A673 (cell line): ENCODE measurements around the gene MAP2K3. TPM values are rescaled to one million over a fixed set of nuclear protein-coding genes. Genes with fewer than 3 reads are reported as not detected.

Source experiments
- BruUV-seq: library from RNA; stranded (reverse); fragments of 400-500 nt; replicated peaks from 2 replicates; lab custom pipeline; 2021; lab: Mats Ljungman, UMichigan
- CTCF ChIA-PET: fragments of 300-600 bp; sonication (Branson Sonifier 250); formaldehyde crosslinking; loops from one replicate; lab custom pipeline; 2022; ENCODE audit warnings: antibody characterized with exemption; lab: Charles Lee
- POLR2A ChIA-PET: fragments of 300-600 bp; sonication (Branson Sonifier 250); formaldehyde crosslinking; loops from one replicate; lab custom pipeline; 2022; ENCODE audit warnings: antibody characterized with exemption; ENCODE audit not compliant: low non-redundant PET; lab: Charles Lee
- DNase-seq: peaks from one replicate; pipeline ENCODE4 v3.0.0-alpha.2; 2015; ENCODE audit warnings: low spot score
- H3K27ac ChIP-seq: fragments of 200-600 bp; sonication (generic); 2 replicates; pipeline ENCODE4 v1.5.1; 2016; ENCODE audit warnings: mixed run types, low read depth, mild to moderate bottlenecking, mixed read lengths, antibody characterized with exemption, low read length; ENCODE audit not compliant: poor library complexity, severe bottlenecking
- H3K27me3 ChIP-seq: fragments of 200-600 bp; sonication (generic); replicated peaks from 2 replicates; pipeline ENCODE4 v1.6.1; 2017; ENCODE audit warnings: mixed run types, low read depth, mild to moderate bottlenecking, mixed read lengths, antibody characterized with exemption, low read length; ENCODE audit not compliant: insufficient read depth, poor library complexity
- H3K36me3 ChIP-seq: fragments of 200-600 bp; sonication (generic); 2 replicates; pipeline ENCODE4 v1.6.1; 2016; ENCODE audit warnings: mixed run types, mild to moderate bottlenecking, mixed read lengths, antibody characterized with exemption, low read length; ENCODE audit not compliant: insufficient read depth, poor library complexity, severe bottlenecking
- H3K4me1 ChIP-seq: fragments of 200-600 bp; sonication (generic); 2 replicates; pipeline ENCODE4 v1.6.1; 2017; ENCODE audit warnings: mixed run types, mild to moderate bottlenecking, mixed read lengths, antibody characterized with exemption, low read length; ENCODE audit not compliant: insufficient read depth, poor library complexity, severe bottlenecking
- H3K4me3 ChIP-seq: fragments of 200-600 bp; sonication (generic); 2 replicates; pipeline ENCODE4 v1.5.1; 2016; ENCODE audit warnings: low read depth, mixed run types, mild to moderate bottlenecking, mixed read lengths, low read length; ENCODE audit not compliant: poor library complexity, severe bottlenecking
- H3K9me3 ChIP-seq: fragments of 200-600 bp; sonication (generic); 2 replicates; pipeline ENCODE4 v1.6.1; 2016; ENCODE audit warnings: mixed run types, low read depth, mild to moderate bottlenecking, mixed read lengths, antibody characterized with exemption, low read length; ENCODE audit not compliant: poor library complexity, severe bottlenecking
- CTCF ChIP-seq: fragments of 300-800, 200-600 bp; sonication (generic); conservative IDR thresholded peaks from 2 replicates; pipeline ENCODE4 v1.5.1; 2017; ENCODE audit warnings: low read depth, mild to moderate bottlenecking, antibody characterized with exemption, low read length, moderate library complexity, mixed read lengths
- EZH2 ChIP-seq: fragments of 200-600 bp; sonication (generic); IDR thresholded peaks from 2 replicates; pipeline ENCODE4 v1.6.1; 2017; ENCODE audit warnings: borderline replicate concordance, low read depth, mild to moderate bottlenecking, mixed read lengths, antibody characterized with exemption, low read length; ENCODE audit not compliant: poor library complexity, severe bottlenecking
- intact Hi-C: fragments of 100-400 bp; cut with micrococcal nuclease; formaldehyde crosslinking; loops from one replicate; pipeline ENCODE4 v1.10.0; 2022; ENCODE audit not compliant: unreplicated experiment
- total RNA-seq: library from RNA; stranded (reverse); gene quantifications from 2 replicates; pipeline ENCODE4 v1.2.3, GENCODE V29; 2021

MAP2K3 gene
- total RNA-seq, 1 experiment from 2014 or later = 44.0 TPM

- TF ChIP-seq CTCF = no peak
- TF ChIP-seq EZH2 = no peak
- POLR2A ChIA-PET = no interaction called here
- H3K36me3 ChIP-seq = peaks cover 5% of the 10 kb centered on the region
- CTCF ChIA-PET = no interaction called here
- H3K27ac ChIP-seq = no peak overlapping the region
- no peak overlapping the region for H3K4me3 ChIP-seq
- H3K4me1 ChIP-seq = no peaks in the 10 kb centered on the region
- no TSS peak for BruUV-seq
- intact Hi-C loops = no loop called here
- no peak for DNase-seq
- H3K27me3 ChIP-seq = no peaks in the 10 kb centered on the region
- peaks cover 20% of the 10 kb centered on the region for H3K9me3 ChIP-seq
Measured at GRCh38 chr17:21295036-21295952, 10.8 kb downstream of the MAP2K3 start.

DNA sequence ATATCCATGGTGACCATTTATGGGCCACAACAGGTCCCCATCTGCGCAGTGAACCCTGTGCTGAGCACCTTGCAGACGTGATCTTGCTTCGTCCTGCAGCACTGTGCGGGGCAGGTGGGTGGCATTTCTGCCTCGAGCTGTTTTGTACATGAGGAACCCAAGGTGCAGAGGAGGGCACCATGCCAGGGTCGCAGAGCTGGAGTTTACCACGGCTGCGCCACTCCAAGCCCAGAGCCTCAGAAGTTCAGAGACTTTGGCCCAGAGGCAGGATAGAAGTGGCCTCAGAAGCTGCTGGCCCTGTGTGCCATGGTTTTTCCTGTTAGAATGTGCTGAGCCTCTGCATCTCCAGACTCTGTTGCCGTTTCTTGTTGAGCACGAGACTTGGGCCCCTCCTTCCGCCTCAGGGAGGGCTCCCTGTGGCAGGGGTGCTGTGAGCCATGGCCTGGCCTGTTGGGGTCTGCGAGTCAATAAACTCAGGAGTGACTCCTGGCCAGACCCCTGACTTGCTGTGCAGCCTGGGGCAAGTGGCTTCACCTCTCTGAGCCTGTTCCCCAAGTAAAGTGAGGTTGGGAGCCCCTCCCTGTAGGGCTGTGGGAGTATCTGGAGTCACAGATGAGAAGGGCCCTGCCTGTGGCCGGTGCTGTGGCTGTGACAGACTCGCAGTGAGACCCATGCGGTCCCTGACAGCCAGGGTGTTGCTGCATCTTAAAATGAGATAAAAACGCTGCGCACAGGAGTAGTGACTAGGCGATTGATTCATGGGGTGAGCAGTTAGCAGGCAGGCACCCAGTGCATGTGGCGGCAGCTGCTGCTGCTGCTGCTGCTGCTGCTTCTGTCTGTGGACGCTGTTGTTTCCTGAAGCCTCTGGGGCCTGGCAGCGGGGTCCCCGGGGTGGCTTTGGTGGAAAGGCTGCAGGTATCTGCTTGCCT, 11.8 kb downstream of the MAP2K3 start:
- DNase-seq = no peak
- CTCF ChIA-PET = no interaction called here
- Histone ChIP-seq H3K27ac (no peak overlapping the region), H3K4me3 (no peak overlapping the region), H3K36me3 (peaks cover 5% of the 10 kb centered on the region), H3K4me1 (no peaks in the 10 kb centered on the region), H3K27me3 (no peaks in the 10 kb centered on the region), H3K9me3 (peaks cover 20% of the 10 kb centered on the region)
- TF ChIP-seq CTCF = no peak
- intact Hi-C loops = no loop called here
- no TSS peak for BruUV-seq
- POLR2A ChIA-PET = no interaction called here

DNA sequence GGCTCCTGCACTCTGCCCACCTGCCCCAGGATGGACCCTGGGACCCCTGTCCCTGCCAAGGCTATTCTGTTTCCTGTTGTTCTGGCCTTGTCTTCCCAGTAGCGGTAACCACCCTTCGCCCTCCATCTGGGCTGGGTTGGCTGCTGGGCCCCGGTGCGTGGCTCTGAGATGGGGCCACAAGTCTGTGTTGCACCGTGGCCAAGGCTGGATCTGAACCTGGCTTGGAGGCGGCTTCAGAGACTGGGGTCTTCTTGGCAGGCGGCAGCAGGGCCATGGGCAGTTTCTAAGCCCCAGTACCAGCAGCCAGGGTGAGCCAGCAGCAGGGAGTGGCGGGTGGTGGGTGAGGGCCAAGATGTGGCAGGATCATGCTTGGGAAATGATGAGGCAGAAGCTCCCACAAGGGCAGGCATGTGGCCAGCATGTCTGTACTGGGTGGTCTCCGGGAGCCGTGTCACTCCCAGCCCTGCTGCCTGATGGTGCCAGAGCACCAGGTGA, 12.6 kb downstream of the MAP2K3 start:
- no peaks in the 10 kb centered on the region for H3K4me1 ChIP-seq
- peaks cover 5% of the 10 kb centered on the region for H3K36me3 ChIP-seq
- no TSS peak for BruUV-seq

More for the DNA sequence above, 12.6 kb downstream of the MAP2K3 start:
- ChIA-PET POLR2A (no interaction called here), CTCF (no interaction called here)
- no peak for TF ChIP-seq EZH2
- TF ChIP-seq CTCF = no peak
- intact Hi-C loops = no loop called here
- Histone ChIP-seq H3K27me3 (no peaks in the 10 kb centered on the region), H3K27ac (no peak overlapping the region), H3K4me3 (no peak overlapping the region), H3K9me3 (peaks cover 20% of the 10 kb centered on the region)
- no peak for DNase-seq
